ENCODE measurements around the gene GALNT7.
"Not testable (repeated sequence)": the region's sequence is repeated elsewhere in the genome, so short reads cannot be mapped to it uniquely, and the experiment has no call there.

The GALNT7 gene

DNA sequence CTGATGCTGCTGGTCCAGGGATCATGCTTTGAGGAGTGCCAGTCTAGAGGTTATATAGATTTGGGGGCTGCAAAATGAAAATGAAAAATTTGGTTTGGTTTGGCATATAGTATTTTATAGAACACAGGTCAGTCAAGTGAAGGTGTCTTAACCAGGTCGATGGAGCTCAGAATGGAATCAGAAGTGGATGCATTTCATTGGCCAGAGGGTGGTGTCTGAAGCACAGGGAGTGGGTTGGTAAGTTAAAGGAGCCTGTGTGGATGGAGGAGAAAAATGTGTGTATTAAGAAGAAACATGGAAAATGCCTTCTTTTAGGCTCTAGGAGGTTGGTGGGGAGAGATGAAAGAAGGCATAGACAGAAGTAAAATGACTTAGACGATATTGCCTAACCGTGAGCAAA lies 8.6 kb downstream of the GALNT7 start:
- no peak overlapping the region for H3K27ac ChIP-seq
- POLR2A ChIA-PET (ENCODE audit: low non-redundant PET) = no interaction called here
- CTCF ChIA-PET = interaction anchor here (0.6 kb wide), 1 partner anchor 22 kb away, joined by 3 read pairs; no protein-coding TSS in a partner anchor
- no peak for DNase-seq (ENCODE audit: low spot score)
- TF ChIP-seq CTCF (conservative IDR thresholded peaks at IDR 0.05; ENCODE audit: low read depth) = no peak

- DNase-seq (ENCODE audit: low spot score) = no peak
- TF ChIP-seq CTCF (conservative IDR thresholded peaks at IDR 0.05; ENCODE audit: low read depth) = no peak
- POLR2A ChIA-PET (ENCODE audit: low non-redundant PET) = no interaction called here
- CTCF ChIA-PET = interaction anchor here (0.6 kb wide), 1 partner anchor 21 kb away, joined by 3 read pairs; no protein-coding TSS in a partner anchor
- no peak overlapping the region for H3K27ac ChIP-seq
Observed at GRCh38 chr4:173178144-173178543, 9.5 kb downstream of the GALNT7 start.

- ChIA-PET CTCF (interaction anchor here (0.6 kb wide), 1 partner anchor 10 kb away, joined by 3 read pairs; no protein-coding TSS in a partner anchor), POLR2A (ENCODE audit: low non-redundant PET) (no interaction called here)
- peak; percentile 67 for DNase-seq (ENCODE audit: low spot score)
- no peak overlapping the region for H3K27ac ChIP-seq
- no peak for TF ChIP-seq CTCF (conservative IDR thresholded peaks at IDR 0.05; ENCODE audit: low read depth)
Observed at GRCh38 chr4:173181848-173182247, 13.2 kb downstream of the GALNT7 start.

DNA sequence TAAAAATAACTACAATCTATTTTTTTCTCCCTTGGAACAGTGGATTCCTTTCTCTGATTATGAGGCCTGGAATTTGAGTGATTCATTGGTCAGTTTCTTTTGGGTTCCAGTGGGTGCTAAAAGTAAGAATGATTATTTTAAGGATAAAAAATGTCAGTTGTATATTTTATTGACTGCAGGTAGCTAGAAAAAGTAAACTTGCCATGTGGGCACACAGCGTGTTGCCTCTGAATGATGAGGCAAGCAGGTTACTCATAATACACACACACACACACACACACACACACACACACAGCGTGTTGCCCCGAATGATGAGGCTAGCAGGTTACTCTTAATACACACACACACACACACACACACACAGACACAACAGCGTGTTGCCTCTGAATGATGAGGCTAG lies 13.8 kb downstream of the GALNT7 start:
- ChIA-PET POLR2A (ENCODE audit: low non-redundant PET) (no interaction called here), CTCF (interaction anchor here (0.6 kb wide), 1 partner anchor 11 kb away, joined by 3 read pairs; no protein-coding TSS in a partner anchor)
- H3K27ac ChIP-seq = no peak overlapping the region
- TF ChIP-seq CTCF (conservative IDR thresholded peaks at IDR 0.05; ENCODE audit: low read depth) = no peak
- DNase-seq (ENCODE audit: low spot score) = peak; percentile 71

GRCh38 chr4:173183659-173184247 lies 15.1 kb downstream of the GALNT7 start:
- H3K27ac ChIP-seq; CTCF ChIA-PET; POLR2A ChIA-PET (ENCODE audit: low non-redundant PET); DNase-seq (ENCODE audit: low spot score): not testable (repeated sequence)

DNA sequence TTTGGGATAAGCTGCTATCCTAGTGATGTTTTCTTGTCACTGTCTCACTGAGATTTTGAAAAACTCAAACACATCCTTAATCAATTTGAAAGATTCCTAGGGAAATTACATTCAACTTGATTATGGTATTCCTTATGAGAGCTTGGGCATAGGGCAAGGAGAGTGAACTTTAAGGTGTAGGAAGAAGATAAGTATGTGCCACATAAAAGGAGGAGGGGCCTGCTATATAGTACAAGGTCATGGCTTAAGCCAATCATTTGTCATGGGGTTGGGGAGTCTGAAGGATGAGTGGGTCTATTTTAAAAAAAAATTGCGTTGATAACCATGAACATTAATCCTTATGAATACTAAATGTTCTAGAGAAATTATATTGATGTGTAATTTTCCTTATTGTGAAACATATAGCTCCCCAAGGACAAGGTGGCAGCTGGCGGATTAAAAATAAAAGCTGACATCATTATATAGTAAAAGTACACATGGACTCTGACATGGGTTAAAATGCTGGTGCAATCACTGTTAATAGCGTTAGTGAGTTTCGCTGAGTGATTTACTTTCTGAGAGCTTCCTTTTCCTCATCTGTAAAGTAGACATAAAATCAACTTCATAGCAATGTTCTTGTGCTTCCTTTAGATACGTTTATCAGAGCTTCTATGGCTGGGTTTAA lies 17.4 kb downstream of the GALNT7 start:
- H3K27ac ChIP-seq = no peak overlapping the region
- CTCF ChIA-PET = interaction anchor here (0.6 kb wide), 1 partner anchor 950 kb away, joined by 3 read pairs; no protein-coding TSS in a partner anchor
- POLR2A ChIA-PET (ENCODE audit: low non-redundant PET) = no interaction called here
- no peak for DNase-seq (ENCODE audit: low spot score)
- TF ChIP-seq CTCF (conservative IDR thresholded peaks at IDR 0.05; ENCODE audit: low read depth) = no peak

GRCh38 chr4:173187732-173188131 lies 19.1 kb downstream of the GALNT7 start:
- no peak overlapping the region for H3K27ac ChIP-seq
- ChIA-PET CTCF (no interaction called here), POLR2A (ENCODE audit: low non-redundant PET) (no interaction called here)
- DNase-seq (ENCODE audit: low spot score) = no peak
- no peak for TF ChIP-seq CTCF (conservative IDR thresholded peaks at IDR 0.05; ENCODE audit: low read depth)

All from RWPE1 (cell line).